ENCODE results near the gene STK11IP. TPM values are rescaled to one million over a fixed set of nuclear protein-coding genes. Genes with fewer than 3 reads are reported as not detected.

STK11IP gene
- total and polyA plus RNA-seq, 2 of the 13 experiments (the other 11 are each of a cell fraction or from before 2014, with no cell fraction given), result 12.8 to 24.0 TPM

DNA sequence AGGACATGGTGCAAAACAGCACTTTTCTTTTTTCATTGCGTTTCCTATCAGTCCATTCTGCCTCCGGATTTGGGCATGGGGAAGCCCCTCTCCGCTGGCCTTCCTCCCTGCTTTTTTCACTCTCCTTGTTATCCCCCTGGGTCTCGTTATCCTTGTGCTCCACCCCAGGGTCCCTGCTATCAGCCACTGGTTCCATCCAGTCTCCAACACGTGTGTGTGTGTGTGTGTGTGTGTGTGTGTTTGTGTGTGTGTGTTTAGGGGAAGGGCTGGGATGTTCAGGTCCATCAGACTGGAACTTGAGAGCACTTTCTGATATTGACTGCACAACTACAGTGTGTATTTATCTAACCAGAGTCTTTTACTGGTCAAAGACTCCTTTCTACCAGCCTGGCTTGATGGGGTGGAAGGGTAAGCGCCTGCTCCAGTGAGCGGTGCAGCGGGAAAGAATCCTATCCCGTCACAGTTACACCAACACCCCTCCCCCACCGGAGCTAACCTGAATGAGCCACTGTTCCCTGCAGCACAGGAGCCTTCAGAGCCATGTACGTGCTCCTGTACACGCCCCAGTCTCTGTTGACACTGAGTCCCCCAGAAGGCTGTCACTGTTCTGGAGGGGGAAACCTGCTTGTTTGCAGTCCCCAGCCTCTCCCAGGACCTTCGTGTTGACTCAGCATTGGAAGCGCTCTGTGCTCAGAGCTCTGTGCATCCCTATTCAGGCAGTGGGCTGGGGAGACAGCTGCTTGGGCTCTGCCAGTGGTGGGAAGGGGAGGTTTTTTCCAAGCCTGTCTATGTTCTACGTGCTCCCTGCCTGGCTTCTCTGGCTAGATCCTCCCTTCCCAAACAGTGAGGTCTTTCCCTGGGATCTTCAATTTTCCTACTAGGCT, 20.9 kb upstream of the STK11IP start (continued):
- TF ChIP-seq, protein P1, sequence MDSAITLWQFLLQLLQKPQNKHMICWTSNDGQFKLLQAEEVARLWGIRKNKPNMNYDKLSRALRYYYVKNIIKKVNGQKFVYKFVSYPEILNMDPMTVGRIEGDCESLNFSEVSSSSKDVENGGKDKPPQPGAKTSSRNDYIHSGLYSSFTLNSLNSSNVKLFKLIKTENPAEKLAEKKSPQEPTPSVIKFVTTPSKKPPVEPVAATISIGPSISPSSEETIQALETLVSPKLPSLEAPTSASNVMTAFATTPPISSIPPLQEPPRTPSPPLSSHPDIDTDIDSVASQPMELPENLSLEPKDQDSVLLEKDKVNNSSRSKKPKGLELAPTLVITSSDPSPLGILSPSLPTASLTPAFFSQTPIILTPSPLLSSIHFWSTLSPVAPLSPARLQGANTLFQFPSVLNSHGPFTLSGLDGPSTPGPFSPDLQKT (CRISPR knock-in tag; IDR thresholded peaks at IDR 0.05; ENCODE audit: borderline replicate concordance), result no peak
- TF ChIP-seq ZNF572 (CRISPR knock-in tag; IDR thresholded peaks at IDR 0.05) (peak; percentile 83; the same call in 1 of the 2 replicates), ZNF747 (CRISPR knock-in tag; IDR thresholded peaks at IDR 0.05; ENCODE audit: borderline replicate concordance) (peak; percentile 96), ZNF260 (CRISPR knock-in tag; IDR thresholded peaks at IDR 0.05; ENCODE audit: borderline replicate concordance, low read depth) (no peak), RFX3 (CRISPR knock-in tag; IDR thresholded peaks at IDR 0.05) (no peak), KDM2A (CRISPR knock-in tag; IDR thresholded peaks at IDR 0.05; ENCODE audit: borderline replicate concordance, low read depth) (peak; percentile 90), ZNF850 (CRISPR knock-in tag; conservative IDR thresholded peaks at IDR 0.05) (0 out of 2 replicates have a peak, but pooled peaks have one; percentile 30), JDP2 (CRISPR knock-in tag; IDR thresholded peaks at IDR 0.05; ENCODE audit: borderline replicate concordance) (peak; percentile 31; the same call in 1 of the 2 replicates), TGIF2 (CRISPR knock-in tag; IDR thresholded peaks at IDR 0.05) (peak; percentile 94), KDM1A (CRISPR knock-in tag; IDR thresholded peaks at IDR 0.05) (peak; percentile 40; the same call in 1 of the 2 replicates), NR3C1 (CRISPR knock-in tag; IDR thresholded peaks at IDR 0.05) (no peak), ZNF225 (CRISPR knock-in tag; IDR thresholded peaks at IDR 0.05) (no peak), SP4 (CRISPR knock-in tag; IDR thresholded peaks at IDR 0.05) (peak; percentile 86), ZNF367 (CRISPR knock-in tag; IDR thresholded peaks at IDR 0.05; ENCODE audit: borderline replicate concordance) (no peak), POLR2A (IDR thresholded peaks at IDR 0.05; ENCODE audit: insufficient read depth in 1 of 2, low read depth in 2 of 2, low read length in 2 of 2) (no peak; a peak in 1 of 4 replicates), NFE2L2 (IDR thresholded peaks at IDR 0.05; ENCODE audit: low read length) (peak; percentile 15; the same call in 1 of the 2 replicates)
- TF ChIP-seq, protein P2, sequence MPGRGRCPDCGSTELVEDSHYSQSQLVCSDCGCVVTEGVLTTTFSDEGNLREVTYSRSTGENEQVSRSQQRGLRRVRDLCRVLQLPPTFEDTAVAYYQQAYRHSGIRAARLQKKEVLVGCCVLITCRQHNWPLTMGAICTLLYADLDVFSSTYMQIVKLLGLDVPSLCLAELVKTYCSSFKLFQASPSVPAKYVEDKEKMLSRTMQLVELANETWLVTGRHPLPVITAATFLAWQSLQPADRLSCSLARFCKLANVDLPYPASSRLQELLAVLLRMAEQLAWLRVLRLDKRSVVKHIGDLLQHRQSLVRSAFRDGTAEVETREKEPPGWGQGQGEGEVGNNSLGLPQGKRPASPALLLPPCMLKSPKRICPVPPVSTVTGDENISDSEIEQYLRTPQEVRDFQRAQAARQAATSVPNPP (CRISPR knock-in tag; IDR thresholded peaks at IDR 0.05), result no peak
- TF ChIP-seq, protein P3, sequence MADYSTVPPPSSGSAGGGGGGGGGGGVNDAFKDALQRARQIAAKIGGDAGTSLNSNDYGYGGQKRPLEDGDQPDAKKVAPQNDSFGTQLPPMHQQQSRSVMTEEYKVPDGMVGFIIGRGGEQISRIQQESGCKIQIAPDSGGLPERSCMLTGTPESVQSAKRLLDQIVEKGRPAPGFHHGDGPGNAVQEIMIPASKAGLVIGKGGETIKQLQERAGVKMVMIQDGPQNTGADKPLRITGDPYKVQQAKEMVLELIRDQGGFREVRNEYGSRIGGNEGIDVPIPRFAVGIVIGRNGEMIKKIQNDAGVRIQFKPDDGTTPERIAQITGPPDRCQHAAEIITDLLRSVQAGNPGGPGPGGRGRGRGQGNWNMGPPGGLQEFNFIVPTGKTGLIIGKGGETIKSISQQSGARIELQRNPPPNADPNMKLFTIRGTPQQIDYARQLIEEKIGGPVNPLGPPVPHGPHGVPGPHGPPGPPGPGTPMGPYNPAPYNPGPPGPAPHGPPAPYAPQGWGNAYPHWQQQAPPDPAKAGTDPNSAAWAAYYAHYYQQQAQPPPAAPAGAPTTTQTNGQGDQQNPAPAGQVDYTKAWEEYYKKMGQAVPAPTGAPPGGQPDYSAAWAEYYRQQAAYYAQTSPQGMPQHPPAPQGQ (CRISPR knock-in tag; IDR thresholded peaks at IDR 0.05; ENCODE audit: borderline replicate concordance), result peak; percentile 96; the same call in 1 of the 2 replicates
- TF ChIP-seq, protein P4, sequence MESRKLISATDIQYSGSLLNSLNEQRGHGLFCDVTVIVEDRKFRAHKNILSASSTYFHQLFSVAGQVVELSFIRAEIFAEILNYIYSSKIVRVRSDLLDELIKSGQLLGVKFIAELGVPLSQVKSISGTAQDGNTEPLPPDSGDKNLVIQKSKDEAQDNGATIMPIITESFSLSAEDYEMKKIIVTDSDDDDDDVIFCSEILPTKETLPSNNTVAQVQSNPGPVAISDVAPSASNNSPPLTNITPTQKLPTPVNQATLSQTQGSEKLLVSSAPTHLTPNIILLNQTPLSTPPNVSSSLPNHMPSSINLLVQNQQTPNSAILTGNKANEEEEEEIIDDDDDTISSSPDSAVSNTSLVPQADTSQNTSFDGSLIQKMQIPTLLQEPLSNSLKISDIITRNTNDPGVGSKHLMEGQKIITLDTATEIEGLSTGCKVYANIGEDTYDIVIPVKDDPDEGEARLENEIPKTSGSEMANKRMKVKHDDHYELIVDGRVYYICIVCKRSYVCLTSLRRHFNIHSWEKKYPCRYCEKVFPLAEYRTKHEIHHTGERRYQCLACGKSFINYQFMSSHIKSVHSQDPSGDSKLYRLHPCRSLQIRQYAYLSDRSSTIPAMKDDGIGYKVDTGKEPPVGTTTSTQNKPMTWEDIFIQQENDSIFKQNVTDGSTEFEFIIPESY (CRISPR knock-in tag; IDR thresholded peaks at IDR 0.05), result peak; percentile 82; the same call in 1 of the 2 replicates
- TF ChIP-seq, protein P5, sequence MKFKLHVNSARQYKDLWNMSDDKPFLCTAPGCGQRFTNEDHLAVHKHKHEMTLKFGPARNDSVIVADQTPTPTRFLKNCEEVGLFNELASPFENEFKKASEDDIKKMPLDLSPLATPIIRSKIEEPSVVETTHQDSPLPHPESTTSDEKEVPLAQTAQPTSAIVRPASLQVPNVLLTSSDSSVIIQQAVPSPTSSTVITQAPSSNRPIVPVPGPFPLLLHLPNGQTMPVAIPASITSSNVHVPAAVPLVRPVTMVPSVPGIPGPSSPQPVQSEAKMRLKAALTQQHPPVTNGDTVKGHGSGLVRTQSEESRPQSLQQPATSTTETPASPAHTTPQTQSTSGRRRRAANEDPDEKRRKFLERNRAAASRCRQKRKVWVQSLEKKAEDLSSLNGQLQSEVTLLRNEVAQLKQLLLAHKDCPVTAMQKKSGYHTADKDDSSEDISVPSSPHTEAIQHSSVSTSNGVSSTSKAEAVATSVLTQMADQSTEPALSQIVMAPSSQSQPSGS (CRISPR knock-in tag; IDR thresholded peaks at IDR 0.05), result peak; percentile 94

Measured in HepG2 (cell line).